HEK293 (cell line): ENCODE measurements around the gene KPNA2.

Experiments used
- CTCF ChIA-PET: fragments of 350-600 bp; formaldehyde crosslinking; extraction: SDS; loops from one replicate; lab custom pipeline; 2021; ENCODE audit warnings: antibody characterized with exemption; lab: Yijun Ruan, JAX
- POLR2A ChIA-PET: fragments of 300-600 bp; formaldehyde crosslinking; extraction: SDS; loops from one replicate; lab custom pipeline; 2020; ENCODE audit warnings: antibody characterized with exemption, inconsistent platforms; lab: Yijun Ruan, JAX
- H3K27ac ChIP-seq: fragments of 200-500 bp; sonication (Bioruptor generic); 2 replicates; pipeline ENCODE4 v1.5.1; 2014; ENCODE audit warnings: low read depth, low read length, control low read depth, inconsistent platforms; ENCODE audit errors: extremely low read depth
- H3K36me3 ChIP-seq, 2 experiments: fragments of 200-500 bp in 1 of 2; sonication (Bioruptor generic) in 1 of 2; 1 replicate in 1 of 2; 2 replicates in 1 of 2; pipeline ENCODE4 v1.5.1; 2014 to 2017; ENCODE audit warnings: inconsistent platforms in 2 of 2, low read length in 2 of 2; ENCODE audit not compliant: control insufficient read depth in 2 of 2, insufficient read depth in 1 of 2
- H3K4me1 ChIP-seq: fragments of 200-500 bp; sonication (Bioruptor generic); 2 replicates; pipeline ENCODE4 v1.5.1; 2014; ENCODE audit warnings: mild to moderate bottlenecking, low read length, inconsistent platforms; ENCODE audit not compliant: control insufficient read depth, insufficient read depth
- H3K4me3 ChIP-seq: 2 replicates; pipeline ENCODE4 v1.5.1; 2011; ENCODE audit warnings: low read depth, mild to moderate bottlenecking, control low read depth, low read length, moderate library complexity
- H3K9me3 ChIP-seq: fragments of 200-500 bp; sonication (Bioruptor generic); 2 replicates; pipeline ENCODE4 v1.5.1; 2014; ENCODE audit warnings: low read depth, low read length, inconsistent platforms; ENCODE audit not compliant: control insufficient read depth, insufficient read depth
- BCL11A ChIP-seq: fragments of 450-650 bp; formaldehyde crosslinking; IDR thresholded peaks from 2 replicates; pipeline ENCODE4 v1.5.1; 2016; ENCODE audit warnings: low read depth, missing biosample characterization, missing genetic modification characterization
- FEZF1 ChIP-seq: fragments of 450-650 bp; formaldehyde crosslinking; IDR thresholded peaks from 2 replicates; pipeline ENCODE4 v1.5.1; 2016; ENCODE audit warnings: missing biosample characterization, missing genetic modification characterization
- IKZF3 ChIP-seq: fragments of 450-650 bp; IDR thresholded peaks from 2 replicates; pipeline ENCODE4 v1.5.0; 2018; ENCODE audit warnings: missing biosample characterization, mild to moderate bottlenecking, missing genetic modification characterization, moderate library complexity
- INSM2 ChIP-seq: fragments of 450-650 bp; formaldehyde crosslinking; IDR thresholded peaks from 2 replicates; pipeline ENCODE4 v1.5.1; 2016; ENCODE audit warnings: missing biosample characterization, missing genetic modification characterization
- KLF10 ChIP-seq: fragments of 450-650 bp; IDR thresholded peaks from 2 replicates; pipeline ENCODE4 v1.5.1; 2018; ENCODE audit warnings: missing biosample characterization, mild to moderate bottlenecking, missing genetic modification characterization
- MZF1 ChIP-seq: fragments of 450-650 bp; formaldehyde crosslinking; IDR thresholded peaks from 2 replicates; pipeline ENCODE4 v1.5.1; 2017; ENCODE audit warnings: missing biosample characterization, missing genetic modification characterization, borderline replicate concordance
- OSR2 ChIP-seq: fragments of 450-650 bp; formaldehyde crosslinking; IDR thresholded peaks from 2 replicates; pipeline ENCODE4 v1.5.1; 2016; ENCODE audit warnings: missing biosample characterization, missing genetic modification characterization
- PRDM10 ChIP-seq: fragments of 450-650 bp; formaldehyde crosslinking; IDR thresholded peaks from 2 replicates; pipeline ENCODE4 v1.5.1; 2016; ENCODE audit warnings: missing biosample characterization, missing genetic modification characterization
- SCRT1 ChIP-seq: fragments of 450-650 bp; formaldehyde crosslinking; IDR thresholded peaks from 2 replicates; pipeline ENCODE4 v1.5.1; 2016; ENCODE audit warnings: missing biosample characterization, missing genetic modification characterization, borderline replicate concordance
- SP7 ChIP-seq: fragments of 450-650 bp; formaldehyde crosslinking; IDR thresholded peaks from 2 replicates; pipeline ENCODE4 v1.5.1; 2016; ENCODE audit warnings: missing biosample characterization, missing genetic modification characterization
- WT1 ChIP-seq: fragments of 450-650 bp; formaldehyde crosslinking; IDR thresholded peaks from 2 replicates; pipeline ENCODE4 v1.5.1; 2016; ENCODE audit warnings: missing biosample characterization, missing genetic modification characterization
- ZBTB11 ChIP-seq: fragments of 450-650 bp; formaldehyde crosslinking; conservative IDR thresholded peaks from 2 replicates; pipeline ENCODE4 v1.5.1; 2016; ENCODE audit warnings: low read depth, missing biosample characterization, missing genetic modification characterization
- ZBTB20 ChIP-seq: fragments of 450-650 bp; formaldehyde crosslinking; IDR thresholded peaks from 2 replicates; pipeline ENCODE4 v1.5.1; 2016; ENCODE audit warnings: missing biosample characterization, missing genetic modification characterization
- ZEB2 ChIP-seq: fragments of 450-650 bp; formaldehyde crosslinking; IDR thresholded peaks from 2 replicates; pipeline ENCODE4 v1.5.1; 2016; ENCODE audit warnings: missing biosample characterization, missing genetic modification characterization
- ZNF10 ChIP-seq: fragments of 450-650 bp; formaldehyde crosslinking; IDR thresholded peaks from 2 replicates; pipeline ENCODE4 v1.5.1; 2017; ENCODE audit warnings: missing biosample characterization, missing genetic modification characterization
- ZNF169 ChIP-seq: fragments of 450-650 bp; formaldehyde crosslinking; IDR thresholded peaks from 2 replicates; pipeline ENCODE4 v1.5.1; 2016; ENCODE audit warnings: missing biosample characterization, missing genetic modification characterization
- ZNF174 ChIP-seq: fragments of 450-650 bp; formaldehyde crosslinking; IDR thresholded peaks from 2 replicates; pipeline ENCODE4 v1.5.0; 2017; ENCODE audit warnings: missing biosample characterization, mild to moderate bottlenecking, missing genetic modification characterization
- ZNF24 ChIP-seq: fragments of 450-650 bp; formaldehyde crosslinking; IDR thresholded peaks from 2 replicates; pipeline ENCODE4 v1.5.1; 2016; ENCODE audit warnings: missing biosample characterization, missing genetic modification characterization
- ZNF354C ChIP-seq: fragments of 450-650 bp; formaldehyde crosslinking; IDR thresholded peaks from 2 replicates; pipeline ENCODE4 v1.5.1; 2016; ENCODE audit warnings: missing biosample characterization, missing genetic modification characterization, low read depth, borderline replicate concordance
- ZNF391 ChIP-seq: fragments of 450-650 bp; formaldehyde crosslinking; IDR thresholded peaks from 2 replicates; pipeline ENCODE4 v1.5.1; 2016; ENCODE audit warnings: low read depth, missing biosample characterization, missing genetic modification characterization, borderline replicate concordance
- ZNF513 ChIP-seq: fragments of 450-650 bp; IDR thresholded peaks from 2 replicates; pipeline ENCODE4 v1.5.1; 2018; ENCODE audit warnings: missing biosample characterization, missing genetic modification characterization
- ZNF521 ChIP-seq: fragments of 450-650 bp; formaldehyde crosslinking; IDR thresholded peaks from 2 replicates; pipeline ENCODE4 v1.5.1; 2017; ENCODE audit warnings: missing biosample characterization, mild to moderate bottlenecking, missing genetic modification characterization
- ZNF585B ChIP-seq: fragments of 450-650 bp; formaldehyde crosslinking; IDR thresholded peaks from 2 replicates; pipeline ENCODE4 v1.5.1; 2016; ENCODE audit warnings: missing biosample characterization, missing genetic modification characterization
- ZNF621 ChIP-seq: fragments of 450-650 bp; formaldehyde crosslinking; IDR thresholded peaks from 2 replicates; pipeline ENCODE4 v1.5.1; 2017; ENCODE audit warnings: missing biosample characterization, missing genetic modification characterization
- ZNF785 ChIP-seq: fragments of 450-650 bp; formaldehyde crosslinking; IDR thresholded peaks from 2 replicates; pipeline ENCODE4 v1.5.1; 2016; ENCODE audit warnings: missing biosample characterization, missing genetic modification characterization
- ZSCAN16 ChIP-seq: fragments of 450-650 bp; formaldehyde crosslinking; IDR thresholded peaks from 2 replicates; pipeline ENCODE4 v1.5.1; 2016; ENCODE audit warnings: missing biosample characterization, missing genetic modification characterization

The KPNA2 gene

GRCh38 chr17:68035523-68036303 is at the start of gene KPNA2 (continued):
- TF ChIP-seq PRDM10 (tag by site-specific recombination) (peak; percentile 45), KLF10 (tag by site-specific recombination) (peak; percentile 11; the same call in 1 of the 2 replicates)

- H3K27ac ChIP-seq: no peak overlapping the region
- ChIA-PET CTCF (no interaction called here), POLR2A (interaction anchor here (3.2 kb wide), 1 partner anchor 45 kb away, joined by 13 read pairs; the partner anchor contains the start of gene KPNA2)
- H3K36me3 ChIP-seq: peaks cover 0 to 4% of the 10 kb centered on the region in 2 experiments; a peak in 2 of 3 replicates
- H3K9me3 ChIP-seq: no peaks in the 10 kb centered on the region
- H3K4me3 ChIP-seq: no peak overlapping the region
- H3K4me1 ChIP-seq: peaks cover 18% of the 10 kb centered on the region
- TF ChIP-seq OSR2 (tag by site-specific recombination): peak; percentile 57; the same call in 1 of the 2 replicates
- no peak for TF ChIP-seq ZBTB20
- no peak for TF ChIP-seq ZNF513 (tag by site-specific recombination)
- TF ChIP-seq ZNF521: no peak
- TF ChIP-seq KLF10 (tag by site-specific recombination): peak; percentile 32; the same call in 1 of the 2 replicates
- no peak for TF ChIP-seq ZNF585B (tag by site-specific recombination)
- TF ChIP-seq FEZF1 (tag by site-specific recombination): peak; percentile 50; the same call in 1 of the 2 replicates
- TF ChIP-seq WT1 (tag by site-specific recombination): peak; percentile 87
- TF ChIP-seq ZSCAN16: no peak
- peak; percentile 65; the same call in 1 of the 2 replicates for TF ChIP-seq BCL11A (tag by site-specific recombination)
- TF ChIP-seq INSM2 (tag by site-specific recombination): 0 out of 2 replicates have a peak, but pooled peaks have one; percentile 22
- TF ChIP-seq ZNF621: no peak
- no peak for TF ChIP-seq ZNF391
- 0 out of 2 replicates have a peak, but pooled peaks have one; percentile 21 for TF ChIP-seq IKZF3 (tag by site-specific recombination)
- TF ChIP-seq SCRT1: 0 out of 2 replicates have a peak, but pooled peaks have one; percentile 49
- TF ChIP-seq ZNF174: no peak
- TF ChIP-seq MZF1 (tag by site-specific recombination): no peak
- TF ChIP-seq ZNF354C (tag by site-specific recombination): no peak
- TF ChIP-seq SP7 (tag by site-specific recombination): peak; percentile 28; the same call in 1 of the 2 replicates
- TF ChIP-seq ZNF785 (tag by site-specific recombination): no peak
- peak; percentile 45; the same call in 1 of the 2 replicates for TF ChIP-seq ZEB2
- TF ChIP-seq ZNF24 (tag by site-specific recombination): no peak
- no peak for TF ChIP-seq ZNF10 (tag by site-specific recombination)
- TF ChIP-seq ZBTB11: no peak
- no peak for TF ChIP-seq ZNF169 (tag by site-specific recombination)
These were observed 44.6 kb upstream of the KPNA2 start for GRCh38 chr17:67990909-67991308.
